H1 (cell line): ENCODE results near the gene SPOCK1. TPM values are rescaled to one million over a fixed set of nuclear protein-coding genes. Genes with fewer than 3 reads are reported as not detected.

ENCODE experiments used
- CBX5 ChIP-seq: fragments of 300-800, 300-1000 bp; sonication (generic); IDR thresholded peaks from 2 replicates; pipeline ENCODE4 v1.7.1; 2016; ENCODE audit warnings: antibody characterized with exemption, low read length, low read depth
- POLR2AphosphoS5 ChIP-seq: IDR thresholded peaks from 2 replicates; pipeline ENCODE4 v1.6.1; 2011; ENCODE audit warnings: low read depth, low read length
- polyA plus RNA-seq, 7 experiments: library from polyadenylated mRNA; depleted of rRNA in 3 of 7; stranded (reverse) in 5 of 7; unstranded in 2 of 7; fragments of >200 nt in 5 of 7; fragments of 200-250 nt in 2 of 7; gene quantifications; 1 replicate in 5 of 7; 2 replicates in 1 of 7; 4 replicates in 1 of 7; pipeline versions ENCODE4 v1.2.1 to v1.2.3, GENCODE V29; 2011 to 2013; ENCODE audit warnings: missing spikeins in 2 of 7, mixed read lengths in 2 of 7
- total RNA-seq: library from RNA; stranded (reverse); fragmentation: NEBNext Ultra II Directional; extraction: Animal tissue kit (Norgen Biotek cat#: 25700); gene quantifications from 2 replicates; pipeline ENCODE4 v1.2.1, GENCODE V29; 2021
- TF ChIP-seq, protein P1 (sequence below): IDR thresholded peaks from 2 replicates; pipeline ENCODE4 v1.6.1; 2011; ENCODE audit warnings: low read depth, mild to moderate bottlenecking, low read length; ENCODE audit not compliant: insufficient read depth

The SPOCK1 gene
- total and polyA plus RNA-seq, 2 of the 8 experiments (the other 6 are each of a cell fraction or from before 2014, with no cell fraction given), result 6.9 to 18.1 TPM

DNA sequence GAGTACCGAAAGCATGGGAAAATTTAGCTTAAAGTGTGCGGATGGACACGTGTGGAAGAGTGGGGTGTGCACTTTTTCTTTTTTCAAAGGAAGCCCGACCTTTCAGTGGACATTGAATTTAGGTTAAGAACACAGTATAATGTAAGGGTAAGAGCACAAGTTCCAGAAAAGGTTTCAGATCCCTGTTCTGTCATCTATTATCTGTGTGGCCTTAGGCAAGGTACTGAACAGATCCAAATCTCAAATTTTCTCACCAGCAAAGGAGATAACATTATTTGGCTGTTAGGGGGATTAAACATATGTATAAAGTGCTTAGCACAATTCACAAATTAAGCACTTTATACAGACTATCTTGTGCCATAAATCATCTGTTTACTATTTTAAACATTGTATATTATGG, 441.0 kb downstream of the SPOCK1 start (continued):
- TF ChIP-seq CBX5 (no peak), POLR2AphosphoS5 (no peak)
- TF ChIP-seq, protein P1, sequence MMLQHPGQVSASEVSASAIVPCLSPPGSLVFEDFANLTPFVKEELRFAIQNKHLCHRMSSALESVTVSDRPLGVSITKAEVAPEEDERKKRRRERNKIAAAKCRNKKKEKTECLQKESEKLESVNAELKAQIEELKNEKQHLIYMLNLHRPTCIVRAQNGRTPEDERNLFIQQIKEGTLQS, result no peak
